Mesendoderm (in vitro differentiated cells): ENCODE measurements around the gene NR5A2.
A peak's percentile ranks its signal among the peaks of the same experiment; 100 is the strongest.

Source experiments
- DNase-seq: peaks from one replicate; pipeline ENCODE4 v3.0.0; 2013
- H2AK5ac ChIP-seq: 2 replicates; pipeline ENCODE4 v1.6.1; 2013; ENCODE audit warnings: low read length, inconsistent platforms
- H2BK120ac ChIP-seq: 2 replicates; pipeline ENCODE4 v1.6.1; 2013; ENCODE audit warnings: low read depth, mild to moderate bottlenecking, low read length, moderate library complexity, mixed read lengths
- H2BK15ac ChIP-seq: replicated peaks from 2 replicates; pipeline ENCODE4 v1.6.1; 2013; ENCODE audit warnings: low read depth, mild to moderate bottlenecking, moderate library complexity
- H2BK5ac ChIP-seq: 2 replicates; pipeline ENCODE4 v1.6.1; 2013; ENCODE audit warnings: low read length, inconsistent platforms
- H3K18ac ChIP-seq: 2 replicates; pipeline ENCODE4 v1.6.1; 2013; ENCODE audit warnings: mild to moderate bottlenecking, low read length, mixed read lengths
- H3K23ac ChIP-seq: one replicate; pipeline ENCODE4 v1.6.1; 2013; ENCODE audit warnings: low read length
- H3K27ac ChIP-seq: 2 replicates; pipeline ENCODE4 v1.5.1; 2013; ENCODE audit warnings: low read depth, mild to moderate bottlenecking, inconsistent platforms, low read length, moderate library complexity
- H3K27me3 ChIP-seq: 2 replicates; pipeline ENCODE4 v1.6.1; 2013; ENCODE audit warnings: low read length, control low read depth, mild to moderate bottlenecking, inconsistent platforms; ENCODE audit not compliant: insufficient read depth, poor library complexity
- H3K36me3 ChIP-seq: 2 replicates; pipeline ENCODE4 v1.6.1; 2013; ENCODE audit warnings: low read length, inconsistent platforms; ENCODE audit not compliant: control insufficient read depth, insufficient read depth
- H3K4ac ChIP-seq: one replicate; pipeline ENCODE4 v1.6.1; 2013; ENCODE audit warnings: low read depth, mild to moderate bottlenecking, low read length, moderate library complexity
- H3K4me1 ChIP-seq: 2 replicates; pipeline ENCODE4 v1.6.1; 2013; ENCODE audit warnings: low read depth, low read length, inconsistent platforms; ENCODE audit not compliant: control insufficient read depth
- H3K4me2 ChIP-seq: 2 replicates; pipeline ENCODE4 v1.6.1; 2013; ENCODE audit warnings: low read length
- H3K4me3 ChIP-seq: 2 replicates; pipeline ENCODE4 v1.5.1; 2013; ENCODE audit warnings: mild to moderate bottlenecking, low read length
- H3K56ac ChIP-seq: one replicate; pipeline ENCODE4 v1.6.1; 2013; ENCODE audit warnings: low read length
- H3K79me1 ChIP-seq: 2 replicates; pipeline ENCODE4 v1.6.1; 2013; ENCODE audit warnings: low read length, inconsistent platforms
- H3K79me2 ChIP-seq: 2 replicates; pipeline ENCODE4 v1.6.1; 2013; ENCODE audit warnings: mild to moderate bottlenecking, low read length; ENCODE audit not compliant: control insufficient read depth, insufficient read depth
- H3K9ac ChIP-seq: 2 replicates; pipeline ENCODE4 v1.6.1; 2013; ENCODE audit warnings: low read length, inconsistent platforms
- H4K5ac ChIP-seq: one replicate; pipeline ENCODE4 v1.6.1; 2013; ENCODE audit warnings: low read length
- H4K8ac ChIP-seq: one replicate; pipeline ENCODE4 v1.6.1; 2013; ENCODE audit warnings: low read depth, mild to moderate bottlenecking, control low read depth, low read length, moderate library complexity
- WGBS: extraction: QIAGEN DNeasy Blood & Tissue Kit; methylation state at CpG from one replicate; pipeline ENCODE4 v1.1.7; 2013; ENCODE audit warnings: low lambda C conversion rate, missing lambda C conversion rate; ENCODE audit not compliant: insufficient coverage; ENCODE audit errors: extremely low coverage; 5-methylcytosine and 5-hydroxymethylcytosine counted together

NR5A2 gene

GRCh38 chr1:200090252-200091159 lies 63.0 kb downstream of the NR5A2 start:
- no peak overlapping the region for H2AK5ac ChIP-seq
- H3K27ac ChIP-seq: no peak overlapping the region
- H3K36me3 ChIP-seq: no peaks in the 10 kb centered on the region
- H2BK15ac ChIP-seq: no peak overlapping the region
- H3K4me3 ChIP-seq: no peak overlapping the region
- H2BK5ac ChIP-seq: no peak overlapping the region
- no peak overlapping the region for H3K18ac ChIP-seq
- no peaks in the 10 kb centered on the region for H3K4me1 ChIP-seq
- no peaks in the 10 kb centered on the region for H3K79me2 ChIP-seq
- no peak overlapping the region for H4K8ac ChIP-seq
- no peak overlapping the region for H3K4me2 ChIP-seq
- H3K9ac ChIP-seq: no peak overlapping the region
- H3K56ac ChIP-seq: no peak overlapping the region
- H3K27me3 ChIP-seq: no peaks in the 10 kb centered on the region
- DNase-seq: peak; percentile 80
- H3K4ac ChIP-seq: no peak overlapping the region
- no peak overlapping the region for H2BK120ac ChIP-seq
- no peaks in the 10 kb centered on the region for H3K79me1 ChIP-seq
- WGBS: no CpG with 5 or more reads among the region's 5 CpGs
- no peak overlapping the region for H4K5ac ChIP-seq
- no peak overlapping the region for H3K23ac ChIP-seq

GRCh38 chr1:200095057-200095577 lies 67.6 kb downstream of the NR5A2 start:
- H4K8ac ChIP-seq: no peak overlapping the region
- H2BK5ac ChIP-seq: no peak overlapping the region
- no peak overlapping the region for H3K4me2 ChIP-seq
- no peak overlapping the region for H3K27ac ChIP-seq
- no peak overlapping the region for H3K9ac ChIP-seq
- H3K23ac ChIP-seq: no peak overlapping the region
- no peak for DNase-seq
- H3K18ac ChIP-seq: no peak overlapping the region
- no peak overlapping the region for H3K56ac ChIP-seq
- no peak overlapping the region for H2AK5ac ChIP-seq
- no peak overlapping the region for H3K4me3 ChIP-seq
- no peak overlapping the region for H4K5ac ChIP-seq
- no CpG with 5 or more reads among the region's 2 CpGs for WGBS
- H3K79me2 ChIP-seq: no peaks in the 10 kb centered on the region
- no peak overlapping the region for H2BK15ac ChIP-seq
- no peak overlapping the region for H3K4ac ChIP-seq
- no peaks in the 10 kb centered on the region for H3K79me1 ChIP-seq
- no peaks in the 10 kb centered on the region for H3K4me1 ChIP-seq
- H3K27me3 ChIP-seq: no peaks in the 10 kb centered on the region
- H3K36me3 ChIP-seq: no peaks in the 10 kb centered on the region
- no peak overlapping the region for H2BK120ac ChIP-seq

- H2BK120ac ChIP-seq: no peak overlapping the region
- no peak overlapping the region for H2BK5ac ChIP-seq
- no peak overlapping the region for H4K5ac ChIP-seq
- no peak overlapping the region for H3K27ac ChIP-seq
- H3K4me1 ChIP-seq: no peaks in the 10 kb centered on the region
- no peak overlapping the region for H3K4ac ChIP-seq
- H2AK5ac ChIP-seq: no peak overlapping the region
- H3K23ac ChIP-seq: no peak overlapping the region
- no peak overlapping the region for H3K18ac ChIP-seq
- no peak overlapping the region for H3K4me2 ChIP-seq
- no peak overlapping the region for H4K8ac ChIP-seq
- H2BK15ac ChIP-seq: no peak overlapping the region
- 100% methylated on average over 1 of the region's 3 CpGs for WGBS
- no peak overlapping the region for H3K56ac ChIP-seq
- no peak for DNase-seq
- no peak overlapping the region for H3K9ac ChIP-seq
- H3K4me3 ChIP-seq: no peak overlapping the region
- H3K79me2 ChIP-seq: no peaks in the 10 kb centered on the region
- no peaks in the 10 kb centered on the region for H3K36me3 ChIP-seq
- no peaks in the 10 kb centered on the region for H3K79me1 ChIP-seq
- H3K27me3 ChIP-seq: no peaks in the 10 kb centered on the region
These were observed 69.3 kb downstream of the NR5A2 start for GRCh38 chr1:200096774-200097173.

GRCh38 chr1:200099040-200099439 lies 71.5 kb downstream of the NR5A2 start:
- WGBS: no CpG with 5 or more reads among the region's 3 CpGs
- Histone ChIP-seq H4K8ac (no peak overlapping the region), H3K27ac (no peak overlapping the region), H3K4me3 (no peak overlapping the region), H3K27me3 (no peaks in the 10 kb centered on the region), H3K79me1 (no peaks in the 10 kb centered on the region), H3K9ac (no peak overlapping the region), H3K56ac (no peak overlapping the region), H3K79me2 (no peaks in the 10 kb centered on the region), H2BK15ac (no peak overlapping the region), H3K4ac (no peak overlapping the region), H2BK5ac (no peak overlapping the region), H2BK120ac (no peak overlapping the region), H3K18ac (no peak overlapping the region), H4K5ac (no peak overlapping the region), H3K23ac (no peak overlapping the region), H3K36me3 (no peaks in the 10 kb centered on the region), H2AK5ac (no peak overlapping the region), H3K4me2 (no peak overlapping the region), H3K4me1 (no peaks in the 10 kb centered on the region)
- no peak for DNase-seq

GRCh38 chr1:200103966-200104583 lies 76.6 kb downstream of the NR5A2 start:
- Histone ChIP-seq H3K79me1 (no peaks in the 10 kb centered on the region), H3K23ac (no peak overlapping the region), H3K79me2 (no peaks in the 10 kb centered on the region), H2BK5ac (no peak overlapping the region), H3K4ac (no peak overlapping the region), H2BK120ac (no peak overlapping the region), H3K4me1 (no peaks in the 10 kb centered on the region), H3K56ac (no peak overlapping the region), H3K18ac (no peak overlapping the region), H3K27ac (no peak overlapping the region), H4K8ac (no peak overlapping the region), H3K4me2 (no peak overlapping the region), H3K9ac (no peak overlapping the region), H2BK15ac (no peak overlapping the region), H2AK5ac (no peak overlapping the region), H3K36me3 (no peaks in the 10 kb centered on the region), H3K27me3 (no peaks in the 10 kb centered on the region), H4K5ac (no peak overlapping the region), H3K4me3 (no peak overlapping the region)
- WGBS: no CpG with 5 or more reads among the region's 1 CpG
- no peak for DNase-seq
